ENCODE measurements around the gene ALDH1L1. TPM values are rescaled to one million over a fixed set of nuclear protein-coding genes. Genes with fewer than 3 reads are reported as not detected.

ALDH1L1 gene
- total RNA-seq, 1 donor from 2014 or later, result 105 TPM

- DNase-seq (ENCODE audit: low spot score), result peak; percentile 69
Measured at GRCh38 chr3:126155819-126156218, 24.6 kb downstream of the ALDH1L1 start.

GRCh38 chr3:126155280-126155640 lies 25.1 kb downstream of the ALDH1L1 start:
- no peak for DNase-seq (ENCODE audit: low spot score)

DNA sequence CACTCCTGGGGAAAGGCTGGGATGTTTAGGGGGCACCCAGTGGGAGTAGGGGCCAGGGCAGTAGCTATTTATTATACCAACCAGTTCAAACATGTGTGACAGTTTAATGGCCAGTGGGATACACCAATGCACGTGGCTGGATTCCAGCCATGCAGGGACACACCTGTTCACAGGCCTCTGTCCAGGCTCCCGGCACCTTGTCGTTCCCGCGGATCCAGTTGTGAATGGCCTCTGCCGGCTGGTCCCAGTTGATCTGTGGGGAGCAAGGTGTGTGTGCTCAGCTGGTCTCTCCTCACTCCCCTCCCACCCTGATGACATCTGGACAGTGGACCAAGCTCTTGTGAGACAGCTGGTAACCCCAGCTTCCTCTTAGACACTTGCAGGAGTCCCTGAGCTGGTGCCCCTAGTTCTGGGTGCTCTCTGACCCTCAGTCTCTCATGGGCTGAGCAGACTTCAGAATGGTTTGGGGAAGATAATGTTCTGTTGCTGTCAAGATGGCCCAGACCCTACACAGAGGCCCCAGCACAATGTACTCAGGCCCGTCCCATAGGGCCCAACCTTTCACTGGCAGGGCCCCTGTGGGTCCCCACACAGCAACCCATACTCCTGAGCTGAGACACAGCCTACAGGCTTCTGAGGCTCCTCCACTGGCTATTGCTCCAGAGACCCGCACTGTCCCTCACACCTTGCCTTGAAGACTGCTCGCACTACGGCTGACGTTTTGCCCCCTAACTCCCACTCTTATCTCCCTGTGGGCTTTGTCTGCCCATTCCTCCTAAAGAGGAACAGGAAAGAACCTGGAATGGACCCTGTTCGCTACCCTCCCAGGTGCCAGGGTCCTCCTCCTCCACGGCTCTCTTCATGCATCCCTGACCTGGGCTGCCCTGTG lies 25.8 kb downstream of the ALDH1L1 start:
- peak; percentile 85 for DNase-seq (ENCODE audit: low spot score)

GRCh38 chr3:126153695-126154360 lies 26.6 kb downstream of the ALDH1L1 start:
- DNase-seq (ENCODE audit: low spot score), result peak; percentile 81

DNA sequence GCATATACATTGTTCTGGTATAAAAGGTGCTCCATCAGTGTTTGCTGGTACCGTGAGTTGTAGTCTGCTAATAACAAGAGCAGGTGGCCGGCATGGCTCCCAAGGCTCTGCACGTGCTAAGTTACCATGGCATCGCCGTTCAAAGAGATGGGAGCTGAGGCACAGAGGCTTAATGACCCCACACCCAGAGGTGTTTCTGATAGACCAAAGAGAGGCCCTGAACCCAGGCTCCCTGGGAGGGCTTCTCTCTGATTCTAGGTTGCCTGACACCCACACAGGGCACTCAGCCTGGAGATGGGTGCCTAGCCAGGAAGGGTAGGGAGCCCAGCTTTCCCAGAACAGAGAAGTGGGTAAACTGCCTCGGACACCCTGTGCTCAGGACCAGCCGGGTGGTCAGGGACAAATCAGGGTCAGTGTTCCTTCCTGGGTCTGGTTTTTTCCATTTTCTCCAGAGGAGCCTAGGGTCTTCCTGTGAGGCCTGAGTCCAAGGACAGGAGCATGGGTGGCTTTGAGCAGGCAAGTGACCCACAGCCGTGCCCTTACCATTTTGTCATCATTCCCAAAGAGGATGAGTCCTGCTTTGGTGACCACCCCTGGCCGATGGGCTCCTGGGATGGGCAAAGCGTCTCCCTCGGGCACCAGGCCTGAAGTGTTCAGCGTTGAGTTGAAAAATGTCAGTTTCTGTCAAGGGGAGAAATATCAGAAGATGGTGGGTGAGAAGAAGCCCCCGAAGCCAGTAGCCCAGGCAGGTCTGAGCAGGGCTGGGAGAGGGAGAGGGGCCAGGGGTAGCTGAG lies 27.3 kb downstream of the ALDH1L1 start:
- DNase-seq (ENCODE audit: low spot score), result no peak

GRCh38 chr3:126152458-126152857 lies 27.9 kb downstream of the ALDH1L1 start:
- peak; percentile 67 for DNase-seq (ENCODE audit: low spot score)

DNA sequence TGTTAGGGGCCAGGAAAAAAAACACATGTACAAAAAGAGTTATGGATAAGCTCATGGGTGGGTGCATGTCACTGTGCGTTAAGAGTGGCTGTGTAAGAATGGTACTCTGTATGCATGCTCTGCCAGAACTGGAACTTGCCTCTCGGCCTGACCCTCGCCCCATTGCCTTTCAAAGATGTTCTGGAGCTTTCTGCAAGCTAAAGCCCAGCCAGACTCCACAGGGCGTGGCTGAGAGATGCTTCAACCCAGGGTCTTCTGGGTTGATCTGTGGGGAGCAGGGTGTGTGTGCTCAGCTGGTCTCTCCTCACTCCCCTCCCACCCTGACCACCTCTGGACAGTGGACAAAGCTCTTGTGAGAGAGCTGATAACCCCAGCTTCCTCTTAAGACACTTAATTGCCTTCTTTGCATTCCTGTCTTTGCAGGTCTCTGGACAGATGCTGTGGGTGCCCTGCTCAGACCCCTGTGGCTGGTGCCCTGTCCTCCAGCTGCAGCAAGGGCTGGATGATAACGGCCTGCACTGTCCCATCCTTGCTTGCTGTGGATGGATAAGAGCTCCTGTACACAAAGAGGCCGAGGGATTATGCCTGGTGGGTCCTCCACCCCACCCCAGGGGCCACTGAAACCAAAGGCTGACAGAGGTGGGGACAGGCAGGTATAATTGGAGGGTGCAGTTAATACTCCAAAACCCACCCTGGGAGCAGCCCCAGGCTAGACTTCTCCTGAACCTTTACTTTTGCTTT lies 28.7 kb downstream of the ALDH1L1 start:
- peak; percentile 73 for DNase-seq (ENCODE audit: low spot score)

DNA sequence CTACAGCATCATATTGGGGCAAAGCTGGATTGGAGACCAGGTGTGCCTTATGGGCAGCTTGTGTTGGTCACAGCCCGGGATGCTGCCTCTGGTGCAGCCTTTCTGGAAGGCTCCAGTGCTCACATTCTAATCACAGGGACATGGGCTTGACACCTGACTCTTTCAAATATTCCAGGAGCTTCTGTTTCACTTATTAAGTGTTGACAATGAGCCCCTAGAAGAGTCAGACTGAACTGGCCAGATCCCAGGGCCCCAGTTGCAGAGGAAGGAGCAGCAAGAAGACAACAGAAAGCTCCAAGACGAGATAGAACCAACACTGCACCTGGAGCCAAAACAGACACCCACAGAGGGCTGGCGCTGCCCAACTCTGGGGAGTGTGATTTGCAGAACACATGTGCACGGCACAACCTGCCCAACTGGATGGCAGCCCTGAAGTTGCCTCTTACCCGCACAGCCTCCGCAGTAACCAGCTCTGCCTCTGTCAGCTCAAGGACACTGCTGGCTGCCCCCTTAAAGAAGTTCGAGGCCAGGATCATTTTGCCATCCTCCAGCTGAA lies 30.3 kb downstream of the ALDH1L1 start:
- peak; percentile 62 for DNase-seq (ENCODE audit: low spot score)

- no peak for DNase-seq (ENCODE audit: low spot score)
Measured at GRCh38 chr3:126149256-126149902, 31.0 kb downstream of the ALDH1L1 start.

- peak; percentile 64 for DNase-seq (ENCODE audit: low spot score)
Measured at GRCh38 chr3:126147932-126148683, 32.3 kb downstream of the ALDH1L1 start.

GRCh38 chr3:126147147-126147931 lies 33.0 kb downstream of the ALDH1L1 start:
- DNase-seq (ENCODE audit: low spot score), result peak; percentile 76

DNA sequence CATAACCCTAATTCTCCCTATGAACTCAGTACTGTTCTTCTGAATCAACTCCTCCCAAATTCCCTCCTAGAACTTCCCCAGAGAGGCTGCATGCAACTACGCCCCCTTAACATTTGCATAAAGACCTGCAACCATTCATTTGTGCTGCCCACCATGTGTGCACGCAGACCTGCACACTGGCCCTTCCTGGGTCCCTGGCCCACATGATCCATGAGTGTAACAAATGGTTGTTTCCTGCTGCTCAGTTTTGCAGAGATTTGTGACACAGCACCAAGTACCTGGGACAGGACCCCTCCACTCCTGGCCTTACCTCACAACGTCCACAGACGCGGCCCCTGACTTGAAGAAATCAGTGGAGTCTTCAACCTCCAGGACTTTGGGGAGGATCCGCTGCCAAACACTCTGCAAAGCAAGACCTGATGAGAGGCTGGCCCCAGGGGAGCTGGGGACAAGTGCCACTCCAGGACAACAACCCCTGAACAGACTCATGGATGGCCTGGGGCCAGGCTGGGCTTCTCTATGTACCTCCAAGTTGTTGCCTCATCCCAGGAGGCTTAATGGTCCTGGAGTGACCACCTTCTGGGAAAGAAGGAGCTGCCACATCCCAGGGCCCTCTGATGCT lies 33.8 kb downstream of the ALDH1L1 start:
- DNase-seq (ENCODE audit: low spot score), result peak; percentile 67

GRCh38 chr3:126146034-126146433 lies 34.4 kb downstream of the ALDH1L1 start:
- peak; percentile 82 for DNase-seq (ENCODE audit: low spot score)

DNA sequence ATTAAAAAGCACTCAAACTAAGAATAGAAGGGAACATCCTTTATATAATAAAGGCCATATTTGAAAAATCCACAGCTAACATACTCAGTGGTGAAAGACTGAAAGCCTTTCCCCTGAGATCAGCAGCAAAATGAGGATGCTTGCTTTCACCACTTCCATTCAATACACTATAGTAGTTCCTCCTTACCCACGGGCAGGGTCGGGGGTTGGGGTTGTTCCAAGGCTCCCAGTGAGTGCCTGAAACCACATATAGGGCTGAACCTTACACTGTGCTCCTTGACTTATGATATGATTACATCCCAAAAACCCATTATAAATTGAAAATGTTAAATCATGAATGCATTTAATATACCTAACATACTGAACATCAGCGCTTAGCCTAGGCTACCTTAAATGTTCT lies 37.7 kb downstream of the ALDH1L1 start:
- no peak for DNase-seq (ENCODE audit: low spot score)

DNA sequence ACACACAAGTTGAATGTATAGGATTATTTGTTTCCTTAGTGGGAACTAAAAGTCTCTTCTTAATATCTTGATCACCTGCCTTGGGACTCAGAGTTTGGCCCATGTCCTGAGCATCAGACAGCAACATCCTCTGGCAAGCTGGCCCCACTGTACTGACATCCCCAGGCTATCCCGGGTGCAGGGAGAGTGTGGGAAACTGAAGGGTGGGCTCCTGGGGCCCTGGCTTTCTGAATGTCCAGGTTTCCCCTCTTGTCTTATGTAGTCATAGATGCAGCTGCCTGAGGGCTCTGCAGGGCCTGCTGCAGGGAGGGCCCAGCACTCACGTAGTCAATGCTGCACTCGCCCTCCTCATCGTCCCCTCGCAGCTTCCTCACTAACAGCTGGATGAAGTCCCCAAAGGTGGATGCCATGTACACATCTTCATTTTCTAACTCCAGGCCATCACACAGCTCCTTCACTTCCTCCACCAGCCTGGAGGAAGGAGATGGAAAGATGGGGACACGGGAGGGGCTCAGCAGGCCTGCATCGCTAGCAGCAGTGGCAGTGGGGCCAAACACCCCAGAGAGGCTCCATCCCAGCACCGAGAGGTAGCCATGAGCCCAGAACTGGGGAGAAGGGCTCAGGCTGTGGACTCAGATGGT lies 42.8 kb downstream of the ALDH1L1 start:
- DNase-seq (ENCODE audit: low spot score), result peak; percentile 55

DNA sequence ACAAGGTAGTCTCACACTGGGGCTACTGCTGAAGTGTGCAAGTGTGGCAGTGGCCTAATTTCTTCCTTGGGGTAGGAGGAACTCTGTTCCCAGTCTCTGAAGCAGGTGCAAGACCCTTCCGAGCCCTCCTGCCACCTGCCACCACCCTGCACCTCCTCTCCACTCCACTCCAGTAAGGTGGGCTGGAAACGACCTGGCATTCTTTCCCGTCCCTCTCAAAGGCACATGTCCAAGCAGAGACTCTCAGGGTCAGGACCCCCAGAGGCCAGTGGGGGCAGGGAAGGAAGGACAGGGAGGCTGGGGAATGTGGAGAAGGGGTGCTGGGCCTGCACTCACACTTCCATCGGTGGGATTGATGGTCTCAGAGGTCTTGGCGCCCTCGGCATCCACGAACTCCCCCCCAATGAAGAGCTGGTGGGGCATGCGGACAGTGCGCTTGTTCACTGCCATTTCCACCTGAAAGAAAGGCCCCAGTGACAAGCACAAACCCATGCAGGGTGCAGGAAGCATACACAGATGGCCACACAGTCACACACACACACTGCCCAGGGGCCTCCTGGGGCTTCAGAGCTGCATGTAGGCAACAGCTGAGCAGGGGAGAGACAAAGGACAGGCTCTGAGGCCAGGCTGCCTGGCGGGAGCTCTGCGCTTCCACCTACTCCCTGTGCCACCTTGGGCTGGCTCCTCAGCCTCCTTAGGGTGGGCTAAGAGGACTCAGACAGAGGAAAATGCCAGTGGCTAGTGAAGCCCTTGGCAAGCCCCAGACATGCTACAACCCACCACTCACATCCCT lies 43.8 kb downstream of the ALDH1L1 start:
- peak; percentile 72 for DNase-seq (ENCODE audit: low spot score)

All from mesenteric fat pad (tissue), 1 donor.